Measurements from ENCODE around the gene RNASEL. TPM values are rescaled to one million over a fixed set of nuclear protein-coding genes. Genes with fewer than 3 reads are reported as not detected.

The RNASEL gene
- total and polyA plus RNA-seq, 2 donors from 2014 or later: 6.0 to 12.1 TPM

GRCh38 chr1:182568647-182569284, 20.3 kb downstream of the RNASEL start:
- intact Hi-C loops (cut with DNase I): no loop called here
- no peak overlapping the region for H3K27ac ChIP-seq (ENCODE audit: low read depth in 2 of 2, low read length in 2 of 2)
- H3K9ac ChIP-seq (ENCODE audit: low read length in 3 of 3): no peak overlapping the region
- no peak overlapping the region for H3K4me3 ChIP-seq (ENCODE audit: low read length in 3 of 3)
- H3K27me3 ChIP-seq (ENCODE audit: control insufficient read depth, insufficient read depth, low read length): no peaks in the 10 kb centered on the region
- H3K9me3 ChIP-seq (ENCODE audit: control insufficient read depth in 2 of 3, insufficient read depth in 1 of 3, low read length in 3 of 3): no peaks in the 10 kb centered on the region
- TF ChIP-seq, protein P1, sequence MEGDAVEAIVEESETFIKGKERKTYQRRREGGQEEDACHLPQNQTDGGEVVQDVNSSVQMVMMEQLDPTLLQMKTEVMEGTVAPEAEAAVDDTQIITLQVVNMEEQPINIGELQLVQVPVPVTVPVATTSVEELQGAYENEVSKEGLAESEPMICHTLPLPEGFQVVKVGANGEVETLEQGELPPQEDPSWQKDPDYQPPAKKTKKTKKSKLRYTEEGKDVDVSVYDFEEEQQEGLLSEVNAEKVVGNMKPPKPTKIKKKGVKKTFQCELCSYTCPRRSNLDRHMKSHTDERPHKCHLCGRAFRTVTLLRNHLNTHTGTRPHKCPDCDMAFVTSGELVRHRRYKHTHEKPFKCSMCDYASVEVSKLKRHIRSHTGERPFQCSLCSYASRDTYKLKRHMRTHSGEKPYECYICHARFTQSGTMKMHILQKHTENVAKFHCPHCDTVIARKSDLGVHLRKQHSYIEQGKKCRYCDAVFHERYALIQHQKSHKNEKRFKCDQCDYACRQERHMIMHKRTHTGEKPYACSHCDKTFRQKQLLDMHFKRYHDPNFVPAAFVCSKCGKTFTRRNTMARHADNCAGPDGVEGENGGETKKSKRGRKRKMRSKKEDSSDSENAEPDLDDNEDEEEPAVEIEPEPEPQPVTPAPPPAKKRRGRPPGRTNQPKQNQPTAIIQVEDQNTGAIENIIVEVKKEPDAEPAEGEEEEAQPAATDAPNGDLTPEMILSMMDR (IDR thresholded peaks at IDR 0.05; ENCODE audit: borderline replicate concordance, extremely low read depth, insufficient read depth): no peak
- no peaks in the 10 kb centered on the region for H3K4me1 ChIP-seq (ENCODE audit: control insufficient read depth in 2 of 3, insufficient read depth in 2 of 3, low read depth in 1 of 3, low read length in 3 of 3)
- no peaks in the 10 kb centered on the region for H3K36me3 ChIP-seq (ENCODE audit: control insufficient read depth in 2 of 3, insufficient read depth in 3 of 3, low read length in 3 of 3)
- FAIRE-seq (no peak), DNase-seq (no peak)

- Histone ChIP-seq H3K4me3 (ENCODE audit: low read length in 3 of 3) (no peak overlapping the region), H3K27me3 (ENCODE audit: control insufficient read depth, insufficient read depth, low read length) (no peaks in the 10 kb centered on the region), H3K9me3 (ENCODE audit: control insufficient read depth in 2 of 3, insufficient read depth in 1 of 3, low read length in 3 of 3) (no peaks in the 10 kb centered on the region), H3K4me1 (ENCODE audit: control insufficient read depth in 2 of 3, insufficient read depth in 2 of 3, low read depth in 1 of 3, low read length in 3 of 3) (no peaks in the 10 kb centered on the region), H3K9ac (ENCODE audit: low read length in 3 of 3) (no peak overlapping the region), H3K27ac (ENCODE audit: low read depth in 2 of 2, low read length in 2 of 2) (no peak overlapping the region), H3K36me3 (ENCODE audit: control insufficient read depth in 2 of 3, insufficient read depth in 3 of 3, low read length in 3 of 3) (no peaks in the 10 kb centered on the region)
- DNase-seq (no peak), FAIRE-seq (no peak)
- intact Hi-C loops (cut with DNase I): no loop called here
- TF ChIP-seq, protein P1 (IDR thresholded peaks at IDR 0.05; ENCODE audit: borderline replicate concordance, extremely low read depth, insufficient read depth): no peak
These were observed 21.4 kb downstream of the RNASEL start for GRCh38 chr1:182567629-182568028.

DNA sequence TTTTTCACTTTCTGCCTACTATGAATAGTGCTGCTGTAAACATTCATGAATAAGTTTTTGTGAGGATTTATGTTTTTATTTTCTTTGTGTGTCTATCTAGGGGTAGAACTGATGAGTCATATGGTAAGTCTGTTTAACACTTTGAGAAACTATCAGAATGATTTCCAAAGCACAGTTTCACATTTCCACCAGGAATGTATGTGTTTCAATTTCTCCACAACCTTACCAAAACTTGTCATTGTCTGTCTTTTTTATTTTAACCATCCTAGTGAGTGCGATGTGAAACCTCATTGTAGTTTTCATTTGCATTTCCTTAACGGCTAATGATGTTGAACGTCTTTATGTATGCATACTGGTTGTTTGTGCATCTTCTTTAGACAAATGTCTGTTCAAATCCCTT, 23.5 kb downstream of the RNASEL start:
- H3K27ac ChIP-seq (ENCODE audit: low read depth in 2 of 2, low read length in 2 of 2): no peak overlapping the region
- H3K27me3 ChIP-seq (ENCODE audit: control insufficient read depth, insufficient read depth, low read length): no peaks in the 10 kb centered on the region
- FAIRE-seq (no peak), DNase-seq (no peak)
- H3K9me3 ChIP-seq (ENCODE audit: control insufficient read depth in 2 of 3, insufficient read depth in 1 of 3, low read length in 3 of 3): no peaks in the 10 kb centered on the region
- TF ChIP-seq, protein P1 (IDR thresholded peaks at IDR 0.05; ENCODE audit: borderline replicate concordance, extremely low read depth, insufficient read depth): no peak
- H3K4me1 ChIP-seq (ENCODE audit: control insufficient read depth in 2 of 3, insufficient read depth in 2 of 3, low read depth in 1 of 3, low read length in 3 of 3): no peaks in the 10 kb centered on the region
- intact Hi-C loops (cut with DNase I): no loop called here
- no peak overlapping the region for H3K4me3 ChIP-seq (ENCODE audit: low read length in 3 of 3)
- H3K9ac ChIP-seq (ENCODE audit: low read length in 3 of 3): no peak overlapping the region
- H3K36me3 ChIP-seq (ENCODE audit: control insufficient read depth in 2 of 3, insufficient read depth in 3 of 3, low read length in 3 of 3): no peaks in the 10 kb centered on the region

Data from kidney (tissue), 14 donors.